T-helper 9 cell (primary cell): ENCODE data around the gene TH.

Source experiments
- DNase-seq: peaks from one replicate; pipeline ENCODE4 v3.0.0-alpha.2; 2020
- total RNA-seq, 2 donors: gene quantifications; one replicate each; lab custom pipeline; 2026; lab: John Stamatoyannopoulos, UW

Gene TH
- total RNA-seq: 0 reads per million in 2 donors

- no peak for DNase-seq
Measured at GRCh38 chr11:2171591-2172003, at the start of gene TH. Gene TH, minus strand, starts transcription at chr11:2171815. Its CDS starts 29 bp downstream, at chr11:2171786.

GRCh38 chr11:2221024-2221423 is 49.4 kb upstream of the TH start:
- no peak for DNase-seq

- DNase-seq: no peak
Measured at GRCh38 chr11:2220173-2220771, 48.7 kb upstream of the TH start.

- no peak for DNase-seq
Measured at GRCh38 chr11:2219318-2220017, 47.9 kb upstream of the TH start.

- DNase-seq: no peak
Measured at GRCh38 chr11:2218031-2218633, 46.5 kb upstream of the TH start.

- DNase-seq: no peak
Measured at GRCh38 chr11:2217211-2218030, 45.8 kb upstream of the TH start.

GRCh38 chr11:2216400-2217064 is 44.9 kb upstream of the TH start:
- no peak for DNase-seq

- no peak for DNase-seq
Measured at GRCh38 chr11:2215561-2216399, 44.2 kb upstream of the TH start.

- no peak for DNase-seq
Measured at GRCh38 chr11:2215230-2215560, 43.6 kb upstream of the TH start.

- DNase-seq: no peak
Measured at GRCh38 chr11:2214527-2215229, 43.1 kb upstream of the TH start.

GRCh38 chr11:2213890-2214526 is 42.4 kb upstream of the TH start:
- DNase-seq: no peak

GRCh38 chr11:2213384-2213842 is 41.8 kb upstream of the TH start:
- DNase-seq: no peak

- DNase-seq: no peak
Measured at GRCh38 chr11:2212411-2213251, 41.0 kb upstream of the TH start.

GRCh38 chr11:2211113-2211971 is 39.7 kb upstream of the TH start:
- DNase-seq: no peak

- DNase-seq: no peak
Measured at GRCh38 chr11:2210366-2211112, 38.9 kb upstream of the TH start.

- DNase-seq: no peak
Measured at GRCh38 chr11:2209900-2210321, 38.3 kb upstream of the TH start.

- no peak for DNase-seq
Measured at GRCh38 chr11:2209370-2209801, 37.8 kb upstream of the TH start.
